Panc1 (cell line): Measurements from ENCODE around the gene PDE4B.

ENCODE experiments used
- CTCF ChIP-seq: fragments of 450-650 bp; IDR thresholded peaks from 2 replicates; pipeline ENCODE4 v1.5.1; 2017; ENCODE audit warnings: mild to moderate bottlenecking
- SIN3A ChIP-seq: IDR thresholded peaks from 2 replicates; pipeline ENCODE4 v1.6.1; 2012; ENCODE audit warnings: low read depth, mild to moderate bottlenecking, low read length, moderate library complexity, borderline replicate concordance; ENCODE audit not compliant: insufficient read depth

- no peak for TF ChIP-seq CTCF
- TF ChIP-seq SIN3A, result no peak
Measured at GRCh38 chr1:65964123-65964522, 171.4 kb downstream of the PDE4B start.
